Measurements from ENCODE around the gene CREB3L2. TPM values are rescaled to one million over a fixed set of nuclear protein-coding genes. Genes with fewer than 3 reads are reported as not detected.

Gene CREB3L2
- total and polyA plus RNA-seq, 2 of the 8 experiments (the other 6 are each of a cell fraction or from before 2014, with no cell fraction given): 14.4 to 48.3 TPM

GRCh38 chr7:137976696-137977095 is 25.2 kb downstream of the CREB3L2 start:
- POLR2A ChIA-PET (ENCODE audit: partially characterized antibody): interaction anchor here (2.3 kb wide), 1 partner anchor 10 kb away, joined by 6 read pairs; no protein-coding TSS in a partner anchor
- Histone ChIP-seq H3K9me3 (ENCODE audit: insufficient read depth in 2 of 2, low read depth in 1 of 2, low read length in 1 of 2) (no peaks in the 10 kb centered on the region), H3K18ac (ENCODE audit: extremely low read depth, low read length) (no peak overlapping the region), H3K36me3 (ENCODE audit: control insufficient read depth in 2 of 4, insufficient read depth in 4 of 4, low read length in 3 of 4) (no peaks in the 10 kb centered on the region), H2BK12ac (ENCODE audit: low read depth, low read length) (no peak overlapping the region), H4K20me1 (replicated peaks in 1 of 2; ENCODE audit: control insufficient read depth in 1 of 2, insufficient read depth in 2 of 2, low read length in 2 of 2) (peaks cover 0 to 3% of the 10 kb centered on the region in 2 experiments), H2BK120ac (replicated peaks; ENCODE audit: low read depth, low read length) (no peak overlapping the region), H3K79me1 (ENCODE audit: low read depth, low read length) (peaks cover 2% of the 10 kb centered on the region), H4K5ac (ENCODE audit: insufficient read length, low read depth, low read length) (no peak overlapping the region), H3K4ac (replicated peaks; ENCODE audit: insufficient read length, low read depth, low read length) (no peak overlapping the region), H2BK5ac (ENCODE audit: low read depth, low read length) (no peak overlapping the region), H2BK15ac (ENCODE audit: low read length) (no peak overlapping the region), H4K91ac (replicated peaks; ENCODE audit: insufficient read length, low read length) (no peak overlapping the region), H3K4me1 (replicated peaks in 1 of 4; ENCODE audit: control insufficient read depth in 3 of 4, insufficient read depth in 4 of 4, low read length in 3 of 4) (no peaks in the 10 kb centered on the region; a peak in 1 of 7 replicates), H3K23ac (ENCODE audit: insufficient read length) (no peak overlapping the region), H3K79me2 (ENCODE audit: control insufficient read depth in 1 of 2, insufficient read depth in 2 of 2, low read length in 2 of 2) (peaks cover 9 to 84% of the 10 kb centered on the region in 2 experiments), H2BK20ac (ENCODE audit: low read length) (no peak overlapping the region), H3K27ac (ENCODE audit: low read depth, low read length) (no peak overlapping the region), H3K23me2 (ENCODE audit: low read depth, low read length) (no peaks in the 10 kb centered on the region), H2AK5ac (ENCODE audit: low read depth, low read length) (no peak overlapping the region), H3K9ac (replicated peaks in 1 of 4; ENCODE audit: extremely low read depth in 1 of 4, low read depth in 3 of 4, low read length in 3 of 4) (no peak overlapping the region), H4K8ac (ENCODE audit: extremely low read depth, insufficient read depth, low read length) (no peak overlapping the region), H2AFZ (ENCODE audit: low read length) (no peak overlapping the region), H3K27me3 (replicated peaks in 1 of 4; ENCODE audit: control insufficient read depth in 3 of 4, extremely low read depth in 1 of 4, insufficient read depth in 3 of 4, low read length in 3 of 4) (no peaks in the 10 kb centered on the region), H3K56ac (replicated peaks; ENCODE audit: insufficient read length, low read depth, low read length) (no peak overlapping the region), H3K4me2 (ENCODE audit: insufficient read depth in 1 of 2, low read depth in 2 of 2, low read length in 2 of 2) (no peak overlapping the region), H3K14ac (ENCODE audit: insufficient read length) (no peak overlapping the region), H3K4me3 (ENCODE audit: extremely low read depth in 1 of 4, insufficient read depth in 2 of 4, low read depth in 3 of 4, low read length in 4 of 4) (no peak overlapping the region)
- no peak for TF ChIP-seq HDAC6 (IDR thresholded peaks at IDR 0.05; ENCODE audit: low read depth, low read length)
- TF ChIP-seq SIRT6 (IDR thresholded peaks at IDR 0.05; ENCODE audit: low read length): no peak
- no peak for TF ChIP-seq TEAD4 (IDR thresholded peaks at IDR 0.05; ENCODE audit: low read depth, low read length)
- no peak for TF ChIP-seq GABPA (IDR thresholded peaks at IDR 0.05; ENCODE audit: borderline replicate concordance, insufficient read depth, low read length)
- no peak for TF ChIP-seq PHF8 (conservative IDR thresholded peaks at IDR 0.05; ENCODE audit: low read depth, low read length)
- no peak for TF ChIP-seq EP300 (IDR thresholded peaks at IDR 0.05; ENCODE audit: borderline replicate concordance in 1 of 2, low read depth in 2 of 2, low read length in 2 of 2)
- no peak for TF ChIP-seq CBX8 (IDR thresholded peaks at IDR 0.05; ENCODE audit: borderline replicate concordance, low read depth, low read length)
- no peak for TF ChIP-seq POLR2A (IDR thresholded peaks at IDR 0.05; ENCODE audit: control extremely low read depth in 1 of 2, low read depth in 2 of 2, low read length in 2 of 2)
- no peak for TF ChIP-seq RBBP5 (IDR thresholded peaks at IDR 0.05; ENCODE audit: borderline replicate concordance, low read depth, low read length)
- no peak for TF ChIP-seq E2F6 (IDR thresholded peaks at IDR 0.05)
- no peak for TF ChIP-seq KDM1A (IDR thresholded peaks at IDR 0.05; ENCODE audit: borderline replicate concordance, low read length)
- TF ChIP-seq EZH2 (IDR thresholded peaks at IDR 0.05; ENCODE audit: low read depth, low read length, severe bottlenecking): no peak
- TF ChIP-seq SP4 (IDR thresholded peaks at IDR 0.05; ENCODE audit: low read length): no peak
- no peak for FAIRE-seq
- DNase-seq (ENCODE audit: low read depth in 1 of 2, low spot score in 2 of 2): no peak
- 74% methylated on average over 5 of the region's 5 CpGs; no CpG with 5 or more reads in 1 of the 2 experiments for WGBS, 2 experiments (ENCODE audit: extremely low coverage in 1 of 2, insufficient coverage in 1 of 2, insufficient read length in 1 of 2, insufficient replicate concordance in 2 of 2, low coverage in 1 of 2, low lambda C conversion rate in 2 of 2, missing lambda C conversion rate in 1 of 2)
- CTCF ChIA-PET (ENCODE audit: partially characterized antibody): interaction anchor here (0.6 to 1.8 kb wide), 3 partner anchors 10 to 27 kb away, joined by 3 to 5 read pairs (median 5); no protein-coding TSS in a partner anchor
